ENCODE measurements around the gene UBE2J2.

DNA sequence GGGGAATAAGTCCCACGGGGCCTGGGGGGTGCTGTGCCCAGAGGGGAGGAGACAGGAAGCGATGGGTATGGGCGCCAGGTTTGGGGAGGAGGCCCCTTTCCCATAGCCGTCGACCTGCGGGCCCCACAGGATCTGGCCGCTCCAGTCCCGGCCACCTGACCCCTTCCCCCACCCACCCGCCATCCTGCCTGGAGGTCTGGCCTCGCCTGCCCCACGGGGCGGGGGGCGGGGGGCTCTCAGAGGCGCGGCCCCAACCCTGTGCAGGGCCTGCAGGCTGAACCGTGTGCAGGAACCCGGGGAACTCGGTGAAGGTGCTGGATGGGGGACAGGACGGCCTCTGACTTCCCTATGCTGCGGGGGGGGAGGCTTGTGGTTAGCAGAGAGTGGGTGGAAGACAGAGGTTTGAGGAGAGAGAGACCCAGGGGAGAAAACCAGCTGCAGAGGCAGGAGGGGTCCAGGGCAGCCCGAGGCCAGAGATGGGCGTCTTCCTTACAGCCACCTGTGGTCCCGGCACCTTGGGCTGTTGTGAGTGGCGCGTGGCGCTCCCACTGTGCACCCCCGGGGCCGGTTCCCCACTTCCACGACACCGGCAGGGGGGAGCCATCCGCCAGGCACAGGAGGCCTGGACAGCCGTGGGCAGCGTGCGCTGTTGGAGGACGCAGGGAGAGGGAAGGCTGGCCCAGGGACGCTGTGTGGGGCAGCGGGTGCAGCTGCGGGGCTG is 64.8 kb downstream of the UBE2J2 start:
- TF ChIP-seq, protein P1, sequence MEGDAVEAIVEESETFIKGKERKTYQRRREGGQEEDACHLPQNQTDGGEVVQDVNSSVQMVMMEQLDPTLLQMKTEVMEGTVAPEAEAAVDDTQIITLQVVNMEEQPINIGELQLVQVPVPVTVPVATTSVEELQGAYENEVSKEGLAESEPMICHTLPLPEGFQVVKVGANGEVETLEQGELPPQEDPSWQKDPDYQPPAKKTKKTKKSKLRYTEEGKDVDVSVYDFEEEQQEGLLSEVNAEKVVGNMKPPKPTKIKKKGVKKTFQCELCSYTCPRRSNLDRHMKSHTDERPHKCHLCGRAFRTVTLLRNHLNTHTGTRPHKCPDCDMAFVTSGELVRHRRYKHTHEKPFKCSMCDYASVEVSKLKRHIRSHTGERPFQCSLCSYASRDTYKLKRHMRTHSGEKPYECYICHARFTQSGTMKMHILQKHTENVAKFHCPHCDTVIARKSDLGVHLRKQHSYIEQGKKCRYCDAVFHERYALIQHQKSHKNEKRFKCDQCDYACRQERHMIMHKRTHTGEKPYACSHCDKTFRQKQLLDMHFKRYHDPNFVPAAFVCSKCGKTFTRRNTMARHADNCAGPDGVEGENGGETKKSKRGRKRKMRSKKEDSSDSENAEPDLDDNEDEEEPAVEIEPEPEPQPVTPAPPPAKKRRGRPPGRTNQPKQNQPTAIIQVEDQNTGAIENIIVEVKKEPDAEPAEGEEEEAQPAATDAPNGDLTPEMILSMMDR (IDR thresholded peaks at IDR 0.05 in 4 of 5, conservative IDR thresholded peaks at IDR 0.05 in 1 of 5) = no peak
- TF ChIP-seq POLR2A (IDR thresholded peaks at IDR 0.05) = no peak

All from gastrocnemius medialis (tissue), 4 donors.